ENCODE measurements around the gene RGL4. TPM values are rescaled to one million over a fixed set of nuclear protein-coding genes. Genes with fewer than 3 reads are reported as not detected.
"Not testable (repeated sequence)": the region's sequence is repeated elsewhere in the genome, so short reads cannot be mapped to it uniquely, and the experiment has no call there.

Gene RGL4
- total RNA-seq = not detected

DNA sequence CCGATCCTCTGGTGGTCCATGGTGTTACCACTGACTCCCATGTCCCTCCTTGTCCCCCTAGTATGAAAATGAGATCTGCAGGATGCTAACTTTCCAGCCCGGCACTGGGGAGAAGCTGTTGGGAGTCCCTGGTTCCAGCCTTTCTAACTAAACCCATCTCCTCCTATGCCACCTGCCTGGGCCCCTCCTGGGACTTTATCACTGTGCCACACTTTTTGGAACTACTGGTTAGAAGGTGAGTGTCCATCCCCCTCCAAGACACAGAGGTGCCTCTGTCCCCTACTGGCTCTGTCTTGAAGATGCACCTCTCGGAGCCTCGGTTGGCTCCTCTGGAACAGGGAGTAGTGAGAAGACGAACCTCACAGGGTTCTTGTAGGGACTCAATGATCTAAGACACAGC, at the start of gene RGL4:
RGL4 (plus strand) TSS at position 301 of the 400 bp plus-strand sequence. CDS start 1,018 bp downstream, outside the sequence.
- H3K36me3 ChIP-seq (replicated peaks in 1 of 2; ENCODE audit: insufficient read depth in 1 of 2, low read depth in 2 of 2) = peaks cover 0 to 6% of the 10 kb centered on the region in 2 donors
- intact Hi-C loops (cut with DNase I) = loop anchor here (10.0 kb wide), 1 partner anchor 56 kb away; the partner anchor contains the start of gene DRICH1

GRCh38 chr22:23646526-23646925, 44.3 kb upstream of the RGL4 start:
- H3K9me3 ChIP-seq; ATAC-seq; H3K4me3 ChIP-seq; intact Hi-C loops (cut with DNase I); H3K36me3 ChIP-seq (replicated peaks in 1 of 2; ENCODE audit: insufficient read depth in 1 of 2, low read depth in 2 of 2); H3K4me1 ChIP-seq; H3K27me3 ChIP-seq; H3K27ac ChIP-seq; DNase-seq: not testable (repeated sequence)
- WGBS, 2 donors = 96 to 98% methylated on average over 7 of the region's 7 CpGs

More for the DNA sequence above, at the start of gene RGL4:
- no peaks in the 10 kb centered on the region for H3K9me3 ChIP-seq
- ATAC-seq (no peak), DNase-seq (no peak)
- H3K4me3 ChIP-seq = no peak within 1 kb of the TSS
- H3K27me3 ChIP-seq = no peaks in the 10 kb centered on the region
- no peak for TF ChIP-seq CTCF (IDR thresholded peaks at IDR 0.05)
- TF ChIP-seq POLR2A (IDR thresholded peaks at IDR 0.05) = no peak
- no peak within 1 kb of the TSS for H3K27ac ChIP-seq
- H3K4me1 ChIP-seq = no peaks in the 10 kb centered on the region
- WGBS, 2 donors = 95 to 98% methylated on average over 5 of the region's 5 CpGs

- 89 to 96% methylated on average over 18 of the region's 18 CpGs for WGBS, 2 donors
- no peak for TF ChIP-seq CTCF (IDR thresholded peaks at IDR 0.05)
- TF ChIP-seq POLR2A (IDR thresholded peaks at IDR 0.05) = no peak
- no peak for DNase-seq
Observed at GRCh38 chr22:23649071-23649501, 41.7 kb upstream of the RGL4 start.

DNA sequence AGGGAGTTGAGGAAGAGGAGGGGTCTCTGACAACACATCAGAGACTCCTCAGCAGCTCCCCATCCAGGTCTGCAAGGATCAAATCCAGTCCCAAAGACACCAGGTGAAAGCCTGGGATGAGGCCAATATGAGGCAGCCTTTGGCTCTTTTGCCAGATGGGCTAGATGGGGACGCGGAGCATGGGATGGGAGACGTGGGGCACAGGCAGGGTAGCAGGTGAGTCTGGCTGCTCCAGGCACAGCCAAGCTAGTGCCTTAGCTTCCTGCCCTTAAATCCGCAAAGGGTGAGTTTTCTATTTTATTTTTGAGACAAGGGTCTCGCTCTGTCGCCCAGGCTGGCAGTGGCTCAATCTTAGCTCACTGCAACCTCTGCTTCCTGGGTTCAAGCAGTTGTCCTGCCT, 39.1 kb upstream of the RGL4 start:
- TF ChIP-seq POLR2A (IDR thresholded peaks at IDR 0.05) = no peak
- TF ChIP-seq CTCF (IDR thresholded peaks at IDR 0.05) = no peak
- no peaks in the 10 kb centered on the region for H3K9me3 ChIP-seq
- H3K4me3 ChIP-seq = no peak overlapping the region
- ATAC-seq = no peak
- no peaks in the 10 kb centered on the region for H3K4me1 ChIP-seq
- H3K27ac ChIP-seq = no peak overlapping the region
- 90 to 97% methylated on average over 6 of the region's 6 CpGs for WGBS, 2 donors
- no peaks in the 10 kb centered on the region for H3K36me3 ChIP-seq (replicated peaks in 1 of 2; ENCODE audit: insufficient read depth in 1 of 2, low read depth in 2 of 2)
- DNase-seq = no peak
- no peaks in the 10 kb centered on the region for H3K27me3 ChIP-seq
- intact Hi-C loops (cut with DNase I) = no loop called here

More at GRCh38 chr22:23649071-23649501, 41.7 kb upstream of the RGL4 start:
- Histone ChIP-seq H3K4me3 (no peak overlapping the region), H3K4me1 (no peaks in the 10 kb centered on the region), H3K36me3 (replicated peaks in 1 of 2; ENCODE audit: insufficient read depth in 1 of 2, low read depth in 2 of 2) (no peaks in the 10 kb centered on the region), H3K27me3 (no peaks in the 10 kb centered on the region), H3K27ac (no peak overlapping the region), H3K9me3 (no peaks in the 10 kb centered on the region)
- intact Hi-C loops (cut with DNase I) = no loop called here
- ATAC-seq = no peak

DNA sequence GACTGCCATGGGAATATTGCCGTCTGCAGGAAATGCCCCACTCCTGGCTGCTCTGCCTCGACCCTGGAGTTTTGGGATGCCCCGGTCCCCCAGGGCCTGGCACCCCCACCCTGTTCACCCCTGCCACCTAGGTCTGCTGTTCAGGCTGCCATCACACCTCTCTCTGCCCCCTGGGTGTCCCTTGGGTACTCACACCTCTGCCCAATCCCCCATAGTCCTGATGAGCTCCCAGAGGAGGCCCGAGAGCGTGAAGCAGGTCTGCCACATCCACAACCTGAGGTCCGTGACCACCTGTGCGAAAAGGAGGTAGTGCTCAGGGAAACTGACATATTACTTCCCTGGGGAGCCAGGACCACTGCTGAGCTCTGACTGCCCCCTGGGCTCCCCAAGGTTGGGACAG, 38.5 kb upstream of the RGL4 start:
- no peaks in the 10 kb centered on the region for H3K27me3 ChIP-seq
- DNase-seq (no peak), ATAC-seq (no peak)
- no peaks in the 10 kb centered on the region for H3K4me1 ChIP-seq
- 93% methylated on average over 5 to 6 of the region's 7 CpGs for WGBS, 2 donors
- H3K9me3 ChIP-seq = no peaks in the 10 kb centered on the region
- H3K4me3 ChIP-seq = no peak overlapping the region
- intact Hi-C loops (cut with DNase I) = no loop called here
- no peak for TF ChIP-seq POLR2A (IDR thresholded peaks at IDR 0.05)
- no peak for TF ChIP-seq CTCF (IDR thresholded peaks at IDR 0.05)
- no peak overlapping the region for H3K27ac ChIP-seq
- no peaks in the 10 kb centered on the region for H3K36me3 ChIP-seq (replicated peaks in 1 of 2; ENCODE audit: insufficient read depth in 1 of 2, low read depth in 2 of 2)
